Measurements from ENCODE around the gene HSPA1L.

The HSPA1L gene

DNA sequence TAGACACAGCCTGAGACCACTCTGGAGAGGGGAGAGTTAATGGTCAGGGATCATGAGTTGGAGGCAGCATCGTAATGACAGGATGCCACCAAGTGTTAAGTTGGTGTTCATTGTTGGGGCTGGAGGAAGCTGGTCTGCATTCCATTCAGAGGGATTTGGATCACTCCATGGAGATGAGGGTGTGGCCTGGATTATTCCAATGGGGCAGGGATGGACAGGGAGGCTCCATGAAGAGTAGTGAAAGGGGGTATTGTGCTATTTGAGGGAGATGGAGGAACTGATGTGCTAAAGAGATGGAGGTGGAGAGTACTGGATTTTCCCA lies 51.5 kb downstream of the HSPA1L start:
- no peak for DNase-seq

DNA sequence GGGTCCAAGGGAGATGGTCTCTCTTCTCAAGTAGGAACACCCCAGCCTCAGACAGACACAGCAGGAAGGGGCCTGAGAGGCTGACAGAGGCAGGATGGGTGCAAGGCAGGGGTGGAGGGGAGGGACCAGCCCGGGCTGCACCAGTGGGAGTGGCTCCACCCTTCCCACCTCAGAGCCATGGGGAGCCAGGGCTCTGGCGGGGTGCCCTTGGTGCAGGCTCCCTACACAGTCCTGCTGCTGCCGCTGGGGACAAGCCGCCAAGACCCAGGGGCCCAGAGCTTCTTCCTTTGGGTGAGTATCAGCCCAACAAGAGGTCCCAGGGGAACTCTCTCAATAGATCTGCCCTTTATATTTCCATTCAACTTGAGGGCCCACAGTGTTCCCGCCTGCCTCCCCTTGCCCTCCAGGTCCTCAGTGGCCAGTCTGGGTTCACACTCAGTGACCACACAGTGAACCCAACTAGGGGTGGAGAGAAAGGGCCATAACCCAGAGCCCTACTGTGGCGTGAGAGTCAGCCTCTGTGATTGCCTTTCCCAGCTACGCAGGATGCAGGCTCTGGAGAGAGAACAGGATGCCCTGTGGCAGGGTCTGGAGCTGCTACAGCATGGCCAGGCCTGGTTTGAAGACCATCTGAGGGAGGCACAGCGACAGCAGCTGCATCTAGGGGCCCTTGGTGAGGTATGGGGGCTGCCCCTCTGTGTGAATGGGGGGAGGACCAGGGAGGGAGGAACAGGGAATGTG lies 52.0 kb downstream of the HSPA1L start:
- DNase-seq = no peak

DNA sequence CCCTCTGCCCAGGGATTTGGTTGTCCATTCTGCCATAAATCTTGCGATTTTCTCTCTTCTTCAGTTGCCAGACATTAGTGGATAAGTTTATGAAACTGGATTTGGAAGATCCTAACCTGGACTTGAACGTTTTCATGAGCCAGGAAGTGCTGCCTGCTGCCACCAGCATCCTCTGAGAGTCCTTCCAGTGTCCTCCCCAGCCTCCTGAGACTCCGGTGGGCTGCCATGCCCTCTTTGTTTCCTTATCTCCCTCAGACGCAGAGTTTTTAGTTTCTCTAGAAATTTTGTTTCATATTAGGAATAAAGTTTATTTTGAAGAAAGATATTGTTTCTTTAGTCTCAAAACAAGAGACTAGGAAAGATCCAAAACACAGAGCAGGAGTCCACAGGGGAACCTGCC lies 52.7 kb downstream of the HSPA1L start, which contains the start of gene SAPCD1:
TSS of gene SAPCD1 (plus strand) at position 301 of the 400 bp plus-strand sequence. CDS start 399 bp downstream, outside the sequence.
- no peak for DNase-seq

DNA sequence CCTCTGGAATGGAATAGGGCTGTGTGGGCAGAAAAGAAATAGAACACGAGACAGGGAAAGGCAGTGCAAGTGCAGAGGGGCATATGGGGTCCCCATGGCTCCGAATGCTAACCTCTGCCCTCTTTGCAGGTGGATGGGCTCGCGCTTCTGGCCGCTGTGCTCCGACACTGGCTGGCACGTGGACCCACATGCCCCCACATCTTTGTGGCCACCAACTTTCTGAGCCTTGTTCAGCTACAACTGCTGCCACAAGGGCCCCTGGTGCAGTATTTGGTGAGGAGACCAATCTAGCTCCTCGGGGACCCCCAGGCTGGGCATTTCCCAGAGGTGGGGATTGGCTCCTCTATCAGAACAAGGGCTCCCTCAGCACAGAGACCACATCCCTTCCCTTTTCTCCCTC lies 53.7 kb downstream of the HSPA1L start:
- DNase-seq = no peak

DNA sequence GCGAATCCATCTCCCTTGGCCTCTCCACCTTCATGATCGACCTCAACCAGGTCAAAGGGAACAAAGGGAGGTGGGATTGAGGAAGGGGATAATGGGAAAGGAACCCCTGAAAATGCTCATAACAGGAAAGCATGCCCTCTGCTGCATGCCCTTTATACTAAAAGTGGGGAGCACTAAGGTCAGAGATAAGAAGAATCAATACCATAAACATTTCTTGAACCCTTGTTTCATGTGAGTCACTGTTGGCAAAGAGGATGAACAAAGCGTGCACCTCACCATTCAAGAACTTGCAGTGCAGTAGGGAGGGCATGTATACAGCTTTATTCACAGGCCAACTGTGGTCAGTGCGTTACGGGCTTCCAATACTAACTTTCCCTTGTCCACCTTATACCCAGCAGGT lies 54.3 kb downstream of the HSPA1L start:
- no peak for DNase-seq

All from hippocampal formation (tissue), 2 donors.